Natural killer cell treated with Interleukin-12 subunit alpha and Interleukin-12 subunit beta and Interleukin-15 and Interleukin-18, amount 100 ng/mL, for 72 hours (primary cell): ENCODE data around the gene KCTD4. TPM values are rescaled to one million over a fixed set of nuclear protein-coding genes. Genes with fewer than 3 reads are reported as not detected.
A peak's percentile ranks its signal among the peaks of the same experiment; 100 is the strongest.

Source experiments
- ATAC-seq, 2 donors: fragments of 150-1000 bp; cut with Tn5 transposase in 1 of 2; sonication (Bioruptor Pico), chemical (Tn5 transposase) in 1 of 2; 2 replicates each; pipeline ENCODE4 v1.10.0; 2021
- DNase-seq: peaks from one replicate; pipeline ENCODE4 v3.0.0; 2022; ENCODE audit warnings: low spot score
- H3K27ac Mint-ChIP-seq, 2 donors: 1 replicate in 1 of 2; 2 replicates in 1 of 2; pipeline ENCODE4 v1.8.0; 2022; ENCODE audit warnings: mixed read lengths in 2 of 2, mild to moderate bottlenecking in 1 of 2, moderate library complexity in 1 of 2
- H3K27me3 Mint-ChIP-seq, 2 donors: 1 replicate in 1 of 2; 2 replicates in 1 of 2; pipeline ENCODE4 v1.8.0; 2022; ENCODE audit warnings: mixed read lengths in 2 of 2
- H3K36me3 Mint-ChIP-seq: one replicate; pipeline ENCODE4 v1.8.0; 2022; ENCODE audit warnings: mixed read lengths
- H3K4me1 Mint-ChIP-seq, 2 donors: 1 replicate in 1 of 2; 2 replicates in 1 of 2; pipeline ENCODE4 v1.8.0; 2022; ENCODE audit warnings: low read depth in 2 of 2, mixed read lengths in 2 of 2, mild to moderate bottlenecking in 1 of 2
- H3K4me3 Mint-ChIP-seq: one replicate; pipeline ENCODE4 v1.8.0; 2022; ENCODE audit warnings: mixed read lengths
- H3K9me3 Mint-ChIP-seq: 2 replicates; pipeline ENCODE4 v1.8.0; 2022; ENCODE audit warnings: mixed read lengths
- total RNA-seq, 2 donors: library from RNA; stranded (reverse); gene quantifications; one replicate each; pipeline ENCODE4 v1.2.3, GENCODE V29; 2022

The KCTD4 gene
- total RNA-seq, 2 donors from 2014 or later = not detected

- Mint-ChIP-seq H3K27me3 (no peaks in the 10 kb centered on the region), H3K4me3 (no peak overlapping the region), H3K9me3 (no peaks in the 10 kb centered on the region), H3K4me1 (peaks cover 25 to 29% of the 10 kb centered on the region in 2 donors), H3K27ac (no peak overlapping the region), H3K36me3 (peaks cover 5% of the 10 kb centered on the region)
- DNase-seq = no peak
- ATAC-seq = no peak
Observed at GRCh38 chr13:45180303-45180702, 20.5 kb downstream of the KCTD4 start.

- DNase-seq (no peak), ATAC-seq (no peak)
- Mint-ChIP-seq H3K36me3 (peaks cover 5% of the 10 kb centered on the region), H3K27me3 (no peaks in the 10 kb centered on the region), H3K4me3 (no peak overlapping the region), H3K9me3 (no peaks in the 10 kb centered on the region), H3K4me1 (peaks cover 24 to 28% of the 10 kb centered on the region in 2 donors), H3K27ac (no peak overlapping the region)
Observed at GRCh38 chr13:45179428-45179827, 21.4 kb downstream of the KCTD4 start.

- Mint-ChIP-seq H3K36me3 (peaks cover 5% of the 10 kb centered on the region), H3K27ac (no peak overlapping the region), H3K9me3 (no peaks in the 10 kb centered on the region), H3K27me3 (no peaks in the 10 kb centered on the region), H3K4me1 (peaks cover 24 to 26% of the 10 kb centered on the region in 2 donors), H3K4me3 (no peak overlapping the region)
- DNase-seq (no peak), ATAC-seq (peak in 1 of 2 donors; percentile 62)
Observed at GRCh38 chr13:45178349-45179162, 22.3 kb downstream of the KCTD4 start.

GRCh38 chr13:45174478-45174877, 26.4 kb downstream of the KCTD4 start:
- H3K27ac Mint-ChIP-seq = no peak overlapping the region
- no peaks in the 10 kb centered on the region for H3K27me3 Mint-ChIP-seq
- H3K4me3 Mint-ChIP-seq = no peak overlapping the region
- no peaks in the 10 kb centered on the region for H3K9me3 Mint-ChIP-seq
- DNase-seq (no peak), ATAC-seq (no peak)
- peaks cover 26 to 28% of the 10 kb centered on the region in 2 donors for H3K4me1 Mint-ChIP-seq
- H3K36me3 Mint-ChIP-seq = peaks cover 10% of the 10 kb centered on the region

GRCh38 chr13:45168555-45168930, 32.3 kb downstream of the KCTD4 start:
- H3K9me3 Mint-ChIP-seq = no peaks in the 10 kb centered on the region
- ATAC-seq (no peak), DNase-seq (no peak)
- no peaks in the 10 kb centered on the region for H3K27me3 Mint-ChIP-seq
- H3K4me1 Mint-ChIP-seq = peaks cover 8% of the 10 kb centered on the region in 2 donors
- no peak overlapping the region for H3K4me3 Mint-ChIP-seq
- H3K27ac Mint-ChIP-seq = no peak overlapping the region
- H3K36me3 Mint-ChIP-seq = peaks cover 10% of the 10 kb centered on the region

GRCh38 chr13:45167611-45168554, 33.0 kb downstream of the KCTD4 start:
- ATAC-seq (no peak), DNase-seq (no peak)
- H3K36me3 Mint-ChIP-seq = peaks cover 10% of the 10 kb centered on the region
- H3K9me3 Mint-ChIP-seq = no peaks in the 10 kb centered on the region
- no peak overlapping the region for H3K4me3 Mint-ChIP-seq
- H3K4me1 Mint-ChIP-seq = peaks cover 5 to 6% of the 10 kb centered on the region in 2 donors
- H3K27ac Mint-ChIP-seq = no peak overlapping the region
- H3K27me3 Mint-ChIP-seq = no peaks in the 10 kb centered on the region

- H3K36me3 Mint-ChIP-seq = peaks cover 6% of the 10 kb centered on the region
- no peak overlapping the region for H3K4me3 Mint-ChIP-seq
- DNase-seq (no peak), ATAC-seq (no peak)
- H3K9me3 Mint-ChIP-seq = no peaks in the 10 kb centered on the region
- no peaks in the 10 kb centered on the region for H3K27me3 Mint-ChIP-seq
- no peak overlapping the region for H3K27ac Mint-ChIP-seq
- H3K4me1 Mint-ChIP-seq = peaks cover 4 to 5% of the 10 kb centered on the region in 2 donors
Observed at GRCh38 chr13:45166858-45167257, 34.0 kb downstream of the KCTD4 start.

GRCh38 chr13:45162821-45163220, 38.0 kb downstream of the KCTD4 start:
- ATAC-seq (no peak), DNase-seq (no peak)
- H3K36me3 Mint-ChIP-seq = peaks cover 10% of the 10 kb centered on the region
- no peaks in the 10 kb centered on the region for H3K27me3 Mint-ChIP-seq
- no peak overlapping the region for H3K4me3 Mint-ChIP-seq
- H3K27ac Mint-ChIP-seq = no peak overlapping the region
- H3K9me3 Mint-ChIP-seq = no peaks in the 10 kb centered on the region
- peaks cover 0 to 3% of the 10 kb centered on the region in 2 donors for H3K4me1 Mint-ChIP-seq

GRCh38 chr13:45162194-45162593, 38.7 kb downstream of the KCTD4 start:
- no peak overlapping the region for H3K4me3 Mint-ChIP-seq
- ATAC-seq (no peak), DNase-seq (no peak)
- no peaks in the 10 kb centered on the region for H3K27me3 Mint-ChIP-seq
- H3K4me1 Mint-ChIP-seq = peaks cover 0 to 3% of the 10 kb centered on the region in 2 donors
- peaks cover 12% of the 10 kb centered on the region for H3K36me3 Mint-ChIP-seq
- H3K27ac Mint-ChIP-seq = no peak overlapping the region
- no peaks in the 10 kb centered on the region for H3K9me3 Mint-ChIP-seq

GRCh38 chr13:45156565-45157361, 44.1 kb downstream of the KCTD4 start:
- no peak for ATAC-seq
- Mint-ChIP-seq H3K27ac (no peak overlapping the region), H3K27me3 (no peaks in the 10 kb centered on the region), H3K4me1 (peaks cover 0 to 3% of the 10 kb centered on the region in 2 donors), H3K36me3 (peaks cover 31% of the 10 kb centered on the region), H3K4me3 (no peak overlapping the region), H3K9me3 (no peaks in the 10 kb centered on the region)
- DNase-seq = no peak

GRCh38 chr13:45149964-45150363, 50.9 kb downstream of the KCTD4 start:
- no peaks in the 10 kb centered on the region for H3K27me3 Mint-ChIP-seq
- no peak overlapping the region for H3K4me3 Mint-ChIP-seq
- DNase-seq (no peak), ATAC-seq (no peak)
- H3K9me3 Mint-ChIP-seq = no peaks in the 10 kb centered on the region
- H3K36me3 Mint-ChIP-seq = peaks cover 6% of the 10 kb centered on the region
- H3K27ac Mint-ChIP-seq = peak overlapping the region in 1 of 2 donors; percentile 53
- H3K4me1 Mint-ChIP-seq = peaks cover 15 to 16% of the 10 kb centered on the region in 2 donors

- ATAC-seq (no peak), DNase-seq (no peak)
- peaks cover 7% of the 10 kb centered on the region for H3K36me3 Mint-ChIP-seq
- no peak overlapping the region for H3K4me3 Mint-ChIP-seq
- H3K27me3 Mint-ChIP-seq = no peaks in the 10 kb centered on the region
- H3K4me1 Mint-ChIP-seq = peaks cover 27 to 35% of the 10 kb centered on the region in 2 donors
- peak overlapping the region in 1 of 2 donors; percentile 24 for H3K27ac Mint-ChIP-seq
- H3K9me3 Mint-ChIP-seq = no peaks in the 10 kb centered on the region
Observed at GRCh38 chr13:45143346-45143751, 57.5 kb downstream of the KCTD4 start.
